ENCODE measurements around the gene MAP2K7. TPM values are rescaled to one million over a fixed set of nuclear protein-coding genes. Genes with fewer than 3 reads are reported as not detected.

The MAP2K7 gene
- total RNA-seq, 1 experiment from 2014 or later, result 39.4 TPM

DNA sequence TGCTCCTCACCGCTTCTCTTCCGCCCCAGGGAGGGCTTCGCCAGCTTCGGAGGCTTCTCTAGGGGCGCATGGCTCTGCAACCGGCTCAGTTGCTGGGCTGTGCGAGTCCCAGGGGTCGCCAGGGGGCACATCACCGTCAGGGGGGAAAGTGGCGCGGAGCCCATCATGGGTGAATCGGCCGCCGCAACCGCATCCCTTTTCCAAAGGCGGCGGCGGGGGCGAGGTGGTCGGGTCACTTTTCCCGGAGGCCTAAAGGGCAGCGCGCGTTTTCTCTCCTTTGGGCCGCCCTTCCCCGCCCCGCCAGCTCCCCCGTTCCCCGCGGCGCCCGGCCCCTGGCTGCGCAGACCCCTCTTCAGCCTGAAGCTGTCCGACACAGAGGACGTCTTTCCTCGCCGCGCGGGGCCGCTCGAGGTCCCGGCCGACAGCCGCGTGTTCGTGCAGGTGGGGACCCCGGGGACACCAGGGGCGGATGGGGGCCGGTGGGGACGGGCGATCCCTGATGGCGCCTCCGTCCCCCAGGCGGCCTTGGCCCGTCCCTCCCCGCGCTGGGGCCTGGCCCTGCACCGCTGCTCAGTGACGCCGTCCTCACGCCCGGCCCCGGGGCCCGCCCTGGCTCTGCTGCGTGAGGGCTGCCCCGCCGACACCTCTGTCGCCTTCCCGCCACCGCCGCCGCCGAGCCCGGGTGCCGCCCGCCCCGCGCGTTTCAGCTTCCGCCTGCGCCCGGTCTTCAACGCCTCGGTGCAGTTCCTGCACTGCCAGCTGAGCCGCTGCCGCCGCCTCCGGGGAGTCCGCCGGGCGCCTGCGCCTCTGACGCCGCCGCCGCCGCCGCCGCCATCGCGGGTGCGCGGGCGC lies 12.7 kb downstream of the MAP2K7 start (continued):
- TF ChIP-seq, protein P1, sequence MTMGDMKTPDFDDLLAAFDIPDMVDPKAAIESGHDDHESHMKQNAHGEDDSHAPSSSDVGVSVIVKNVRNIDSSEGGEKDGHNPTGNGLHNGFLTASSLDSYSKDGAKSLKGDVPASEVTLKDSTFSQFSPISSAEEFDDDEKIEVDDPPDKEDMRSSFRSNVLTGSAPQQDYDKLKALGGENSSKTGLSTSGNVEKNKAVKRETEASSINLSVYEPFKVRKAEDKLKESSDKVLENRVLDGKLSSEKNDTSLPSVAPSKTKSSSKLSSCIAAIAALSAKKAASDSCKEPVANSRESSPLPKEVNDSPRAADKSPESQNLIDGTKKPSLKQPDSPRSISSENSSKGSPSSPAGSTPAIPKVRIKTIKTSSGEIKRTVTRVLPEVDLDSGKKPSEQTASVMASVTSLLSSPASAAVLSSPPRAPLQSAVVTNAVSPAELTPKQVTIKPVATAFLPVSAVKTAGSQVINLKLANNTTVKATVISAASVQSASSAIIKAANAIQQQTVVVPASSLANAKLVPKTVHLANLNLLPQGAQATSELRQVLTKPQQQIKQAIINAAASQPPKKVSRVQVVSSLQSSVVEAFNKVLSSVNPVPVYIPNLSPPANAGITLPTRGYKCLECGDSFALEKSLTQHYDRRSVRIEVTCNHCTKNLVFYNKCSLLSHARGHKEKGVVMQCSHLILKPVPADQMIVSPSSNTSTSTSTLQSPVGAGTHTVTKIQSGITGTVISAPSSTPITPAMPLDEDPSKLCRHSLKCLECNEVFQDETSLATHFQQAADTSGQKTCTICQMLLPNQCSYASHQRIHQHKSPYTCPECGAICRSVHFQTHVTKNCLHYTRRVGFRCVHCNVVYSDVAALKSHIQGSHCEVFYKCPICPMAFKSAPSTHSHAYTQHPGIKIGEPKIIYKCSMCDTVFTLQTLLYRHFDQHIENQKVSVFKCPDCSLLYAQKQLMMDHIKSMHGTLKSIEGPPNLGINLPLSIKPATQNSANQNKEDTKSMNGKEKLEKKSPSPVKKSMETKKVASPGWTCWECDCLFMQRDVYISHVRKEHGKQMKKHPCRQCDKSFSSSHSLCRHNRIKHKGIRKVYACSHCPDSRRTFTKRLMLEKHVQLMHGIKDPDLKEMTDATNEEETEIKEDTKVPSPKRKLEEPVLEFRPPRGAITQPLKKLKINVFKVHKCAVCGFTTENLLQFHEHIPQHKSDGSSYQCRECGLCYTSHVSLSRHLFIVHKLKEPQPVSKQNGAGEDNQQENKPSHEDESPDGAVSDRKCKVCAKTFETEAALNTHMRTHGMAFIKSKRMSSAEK (CRISPR knock-in tag; IDR thresholded peaks at IDR 0.05; ENCODE audit: borderline replicate concordance), result no peak
- TF ChIP-seq ESRRA (CRISPR knock-in tag; IDR thresholded peaks at IDR 0.05; ENCODE audit: borderline replicate concordance), result no peak; the same call in 1 of the 2 replicates
- no peak for TF ChIP-seq GABPB1 (CRISPR knock-in tag; IDR thresholded peaks at IDR 0.05)
- TF ChIP-seq NR2C2 (CRISPR knock-in tag; IDR thresholded peaks at IDR 0.05), result no peak
- TF ChIP-seq ZNF219 (CRISPR knock-in tag; IDR thresholded peaks at IDR 0.05; ENCODE audit: borderline replicate concordance), result no peak
- TF ChIP-seq ZNF121 (CRISPR knock-in tag; IDR thresholded peaks at IDR 0.05), result no peak
- TF ChIP-seq ZSCAN18 (CRISPR knock-in tag; IDR thresholded peaks at IDR 0.05), result no peak
- TF ChIP-seq FOXP1 (CRISPR knock-in tag; IDR thresholded peaks at IDR 0.05; ENCODE audit: borderline replicate concordance), result 0 out of 2 replicates have a peak, but pooled peaks have one; percentile 2
- no peak for TF ChIP-seq IRF2 (CRISPR knock-in tag; IDR thresholded peaks at IDR 0.05; ENCODE audit: borderline replicate concordance, low read depth)
- TF ChIP-seq, protein P2, sequence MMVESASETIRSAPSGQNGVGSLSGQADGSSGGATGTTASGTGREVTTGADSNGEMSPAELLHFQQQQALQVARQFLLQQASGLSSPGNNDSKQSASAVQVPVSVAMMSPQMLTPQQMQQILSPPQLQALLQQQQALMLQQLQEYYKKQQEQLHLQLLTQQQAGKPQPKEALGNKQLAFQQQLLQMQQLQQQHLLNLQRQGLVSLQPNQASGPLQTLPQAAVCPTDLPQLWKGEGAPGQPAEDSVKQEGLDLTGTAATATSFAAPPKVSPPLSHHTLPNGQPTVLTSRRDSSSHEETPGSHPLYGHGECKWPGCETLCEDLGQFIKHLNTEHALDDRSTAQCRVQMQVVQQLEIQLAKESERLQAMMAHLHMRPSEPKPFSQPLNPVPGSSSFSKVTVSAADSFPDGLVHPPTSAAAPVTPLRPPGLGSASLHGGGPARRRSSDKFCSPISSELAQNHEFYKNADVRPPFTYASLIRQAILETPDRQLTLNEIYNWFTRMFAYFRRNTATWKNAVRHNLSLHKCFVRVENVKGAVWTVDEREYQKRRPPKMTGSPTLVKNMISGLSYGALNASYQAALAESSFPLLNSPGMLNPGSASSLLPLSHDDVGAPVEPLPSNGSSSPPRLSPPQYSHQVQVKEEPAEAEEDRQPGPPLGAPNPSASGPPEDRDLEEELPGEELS (CRISPR knock-in tag; IDR thresholded peaks at IDR 0.05), result no peak
- no peak for TF ChIP-seq JUN (CRISPR knock-in tag; IDR thresholded peaks at IDR 0.05)
- no peak for TF ChIP-seq MXD4 (CRISPR knock-in tag; IDR thresholded peaks at IDR 0.05; ENCODE audit: borderline replicate concordance)
- no peak for TF ChIP-seq USF1 (CRISPR knock-in tag; IDR thresholded peaks at IDR 0.05)
- TF ChIP-seq, protein P3, sequence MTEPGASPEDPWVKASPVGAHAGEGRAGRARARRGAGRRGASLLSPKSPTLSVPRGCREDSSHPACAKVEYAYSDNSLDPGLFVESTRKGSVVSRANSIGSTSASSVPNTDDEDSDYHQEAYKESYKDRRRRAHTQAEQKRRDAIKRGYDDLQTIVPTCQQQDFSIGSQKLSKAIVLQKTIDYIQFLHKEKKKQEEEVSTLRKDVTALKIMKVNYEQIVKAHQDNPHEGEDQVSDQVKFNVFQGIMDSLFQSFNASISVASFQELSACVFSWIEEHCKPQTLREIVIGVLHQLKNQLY (CRISPR knock-in tag; IDR thresholded peaks at IDR 0.05), result no peak
- TF ChIP-seq, protein P4, sequence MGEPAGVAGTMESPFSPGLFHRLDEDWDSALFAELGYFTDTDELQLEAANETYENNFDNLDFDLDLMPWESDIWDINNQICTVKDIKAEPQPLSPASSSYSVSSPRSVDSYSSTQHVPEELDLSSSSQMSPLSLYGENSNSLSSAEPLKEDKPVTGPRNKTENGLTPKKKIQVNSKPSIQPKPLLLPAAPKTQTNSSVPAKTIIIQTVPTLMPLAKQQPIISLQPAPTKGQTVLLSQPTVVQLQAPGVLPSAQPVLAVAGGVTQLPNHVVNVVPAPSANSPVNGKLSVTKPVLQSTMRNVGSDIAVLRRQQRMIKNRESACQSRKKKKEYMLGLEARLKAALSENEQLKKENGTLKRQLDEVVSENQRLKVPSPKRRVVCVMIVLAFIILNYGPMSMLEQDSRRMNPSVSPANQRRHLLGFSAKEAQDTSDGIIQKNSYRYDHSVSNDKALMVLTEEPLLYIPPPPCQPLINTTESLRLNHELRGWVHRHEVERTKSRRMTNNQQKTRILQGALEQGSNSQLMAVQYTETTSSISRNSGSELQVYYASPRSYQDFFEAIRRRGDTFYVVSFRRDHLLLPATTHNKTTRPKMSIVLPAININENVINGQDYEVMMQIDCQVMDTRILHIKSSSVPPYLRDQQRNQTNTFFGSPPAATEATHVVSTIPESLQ (CRISPR knock-in tag; IDR thresholded peaks at IDR 0.05), result no peak
